ENCODE data around the gene ZDHHC4. TPM values are rescaled to one million over a fixed set of nuclear protein-coding genes. Genes with fewer than 3 reads are reported as not detected.

ZDHHC4 gene
- total and polyA plus RNA-seq, 2 of the 13 experiments (the other 11 are each of a cell fraction or from before 2014, with no cell fraction given) = 83.2 to 188 TPM

GRCh38 chr7:6614953-6615722, 37.9 kb downstream of the ZDHHC4 start, which contains the start of gene ZNF853 (continued):
- TF ChIP-seq ZBTB2 (CRISPR knock-in tag; IDR thresholded peaks at IDR 0.05; ENCODE audit: low read depth) (0 out of 2 replicates have a peak, but pooled peaks have one; percentile 62), ZFY (CRISPR knock-in tag; IDR thresholded peaks at IDR 0.05) (peak; percentile 49), HMGXB4 (CRISPR knock-in tag; IDR thresholded peaks at IDR 0.05; ENCODE audit: borderline replicate concordance in 1 of 2, low read depth in 1 of 2) (peak in 1 of 2 experiments; percentile 58; a peak in 1 of 4 replicates), ZGPAT (CRISPR knock-in tag; IDR thresholded peaks at IDR 0.05) (peak; percentile 48), ZNF678 (CRISPR knock-in tag; IDR thresholded peaks at IDR 0.05) (0 out of 2 replicates have a peak, but pooled peaks have one; percentile 50), ARNTL (CRISPR knock-in tag; IDR thresholded peaks at IDR 0.05) (no peak; the same call in 1 of the 2 replicates), SAFB2 (CRISPR knock-in tag; IDR thresholded peaks at IDR 0.05; ENCODE audit: borderline replicate concordance, low read depth) (0 out of 2 replicates have a peak, but pooled peaks have one; percentile 16), FOXA3 (CRISPR knock-in tag; IDR thresholded peaks at IDR 0.05) (0 out of 2 replicates have a peak, but pooled peaks have one; percentile 15), ZFAT (CRISPR knock-in tag; conservative IDR thresholded peaks at IDR 0.05) (no peak), AGO2 (optimal IDR thresholded peaks at IDR 0.05; ENCODE audit: low read depth, low read length) (peak; percentile 17), NRL (CRISPR knock-in tag; IDR thresholded peaks at IDR 0.05; ENCODE audit: borderline replicate concordance) (0 out of 2 replicates have a peak, but pooled peaks have one; percentile 36), ESRRA (CRISPR knock-in tag; IDR thresholded peaks at IDR 0.05; ENCODE audit: low read depth) (0 out of 2 replicates have a peak, but pooled peaks have one; percentile 21), LBX2 (CRISPR knock-in tag; IDR thresholded peaks at IDR 0.05; ENCODE audit: borderline replicate concordance) (0 out of 2 replicates have a peak, but pooled peaks have one; percentile 68), KDM5B (CRISPR knock-in tag; IDR thresholded peaks at IDR 0.05; ENCODE audit: borderline replicate concordance) (peak; percentile 33; the same call in 1 of the 2 replicates), ZBTB7B (CRISPR knock-in tag; IDR thresholded peaks at IDR 0.05) (no peak), KDM2A (CRISPR knock-in tag; IDR thresholded peaks at IDR 0.05; ENCODE audit: borderline replicate concordance, low read depth) (peak; percentile 25; the same call in 1 of the 2 replicates), HES4 (CRISPR knock-in tag; IDR thresholded peaks at IDR 0.05; ENCODE audit: borderline replicate concordance) (no peak), ZNF800 (CRISPR knock-in tag; IDR thresholded peaks at IDR 0.05) (peak; percentile 91), ZBTB25 (CRISPR knock-in tag; IDR thresholded peaks at IDR 0.05) (peak; percentile 53; the same call in 1 of the 2 replicates)
